Measurements from ENCODE around the gene EPM2AIP1. TPM values are rescaled to one million over a fixed set of nuclear protein-coding genes. Genes with fewer than 3 reads are reported as not detected.

EPM2AIP1 gene
- total RNA-seq, 2 experiments from 2014 or later, result 9.4 to 11.8 TPM

- POLR2A ChIA-PET, result interaction anchor here (1.0 to 1.5 kb wide), 5 partner anchors 16 to 80 kb away, joined by 3 to 9 read pairs (median 4); partner anchors contain the start of gene TRANK1
- intact Hi-C loops (cut with DNase I, micrococcal nuclease), result loop anchor here (2.0 to 10.0 kb wide), 3 partner anchors 47 to 223 kb away; partner anchors contain the start of gene TRANK1 (in 1 of the 2)
- Mint-ChIP-seq H3K27me3 (no peaks in the 10 kb centered on the region), H3K27ac (no peak overlapping the region), H3K4me3 (no peak overlapping the region), H3K36me3 (ENCODE audit: low read depth) (peaks cover 40% of the 10 kb centered on the region), H3K4me1 (peaks cover 47% of the 10 kb centered on the region), H3K9me3 (ENCODE audit: low read depth) (no peaks in the 10 kb centered on the region)
- ATAC-seq (no peak), DNase-seq (peak; percentile 50)
- CTCF ChIA-PET, result interaction anchor here (1.3 to 3.0 kb wide), 4 partner anchors 22 to 1529 kb away, joined by 3 to 16 read pairs (median 4); no protein-coding TSS in a partner anchor
Measured at GRCh38 chr3:36991923-36992805, 767 bp downstream of the EPM2AIP1 start.

DNA sequence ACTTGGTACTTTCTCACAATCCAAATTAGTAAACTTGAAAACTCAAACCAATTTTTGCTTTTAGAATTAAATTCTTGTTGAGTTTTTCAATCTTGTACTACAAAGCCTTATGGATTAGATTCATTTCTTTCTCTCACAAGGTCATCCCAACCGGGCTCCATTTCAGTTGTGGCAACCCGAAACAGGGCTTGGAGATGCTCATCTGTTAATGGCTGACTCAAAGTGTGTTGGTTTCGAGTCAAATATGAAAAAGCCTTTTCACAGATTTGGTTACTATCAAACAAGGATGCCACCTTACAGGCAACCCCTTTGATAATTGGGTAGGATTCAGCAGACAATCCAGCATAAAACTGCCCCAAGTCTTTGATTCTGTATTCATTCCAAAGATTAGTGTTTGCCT is 1.8 kb downstream of the EPM2AIP1 start:
- Mint-ChIP-seq H3K27me3 (no peaks in the 10 kb centered on the region), H3K36me3 (ENCODE audit: low read depth) (peaks cover 41% of the 10 kb centered on the region), H3K9me3 (ENCODE audit: low read depth) (no peaks in the 10 kb centered on the region), H3K4me3 (no peak overlapping the region), H3K27ac (no peak overlapping the region), H3K4me1 (peaks cover 41% of the 10 kb centered on the region)
- intact Hi-C loops (cut with DNase I, micrococcal nuclease), result loop anchor here (5.0 to 10.0 kb wide), 2 partner anchors 84 to 224 kb away; no protein-coding TSS in a partner anchor
- ATAC-seq (no peak), DNase-seq (peak; percentile 61)
- ChIA-PET CTCF (interaction anchor here (1.3 to 3.0 kb wide), 3 partner anchors 21 to 90 kb away, joined by 3 to 16 read pairs (median 4); no protein-coding TSS in a partner anchor), POLR2A (interaction anchor here (1.3 kb wide), 1 partner anchor 21 kb away, joined by 4 read pairs; no protein-coding TSS in a partner anchor)

DNA sequence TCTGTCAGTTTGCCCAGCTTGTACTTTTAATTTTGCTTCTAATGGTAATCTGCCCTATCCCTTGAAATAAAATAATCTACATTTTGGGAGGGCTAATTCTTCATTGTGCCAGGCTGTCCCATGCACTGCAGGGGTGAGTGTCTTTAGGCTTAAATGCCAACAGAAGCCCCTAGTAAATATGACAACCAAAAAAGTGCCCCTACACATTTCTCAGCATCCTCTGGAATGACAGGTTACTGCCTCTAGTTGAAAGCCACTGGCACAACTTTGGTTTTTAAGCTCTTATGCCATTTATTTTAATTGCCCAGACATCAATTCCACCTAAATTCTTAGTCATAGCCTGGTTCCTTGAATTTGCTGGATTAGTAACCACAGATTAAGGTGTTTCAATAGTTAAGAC is 3.4 kb downstream of the EPM2AIP1 start:
- H3K4me1 Mint-ChIP-seq, result peaks cover 41% of the 10 kb centered on the region
- H3K4me3 Mint-ChIP-seq, result no peak overlapping the region
- CTCF ChIA-PET, result interaction anchor here (0.8 to 1.5 kb wide), 6 partner anchors 16 to 194 kb away, joined by 3 to 7 read pairs (median 3); no protein-coding TSS in a partner anchor
- H3K27ac Mint-ChIP-seq, result no peak overlapping the region
- H3K27me3 Mint-ChIP-seq, result no peaks in the 10 kb centered on the region
- H3K36me3 Mint-ChIP-seq (ENCODE audit: low read depth), result peaks cover 50% of the 10 kb centered on the region
- ATAC-seq, result no peak
- POLR2A ChIA-PET, result interaction anchor here (0.6 kb wide), 1 partner anchor 72 kb away, joined by 3 read pairs; no protein-coding TSS in a partner anchor
- H3K9me3 Mint-ChIP-seq (ENCODE audit: low read depth), result no peaks in the 10 kb centered on the region
- intact Hi-C loops (cut with DNase I, micrococcal nuclease), result no loop called here
- DNase-seq, result no peak

DNA sequence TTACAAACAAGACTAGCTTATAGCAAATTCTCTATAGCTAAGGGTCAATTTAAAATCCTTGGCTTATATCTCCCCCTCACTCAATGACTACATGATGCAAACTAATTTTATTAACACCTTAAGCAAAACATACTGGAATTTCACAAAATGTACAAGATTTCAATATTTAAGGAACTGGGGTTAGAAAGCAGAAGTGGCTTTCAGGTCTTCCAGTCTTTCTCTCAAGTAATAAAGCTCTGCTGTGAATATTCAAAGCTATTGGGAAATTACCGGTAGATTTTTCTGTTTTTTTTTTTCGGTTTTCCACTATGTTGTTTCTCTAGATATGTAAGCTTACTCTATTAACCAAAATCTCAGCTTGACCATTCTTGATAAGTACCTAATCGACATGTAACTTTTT is 3.9 kb downstream of the EPM2AIP1 start:
- ChIA-PET CTCF (interaction anchor here (0.6 to 1.5 kb wide), 8 partner anchors 16 to 195 kb away, joined by 3 to 7 read pairs (median 3); no protein-coding TSS in a partner anchor), POLR2A (interaction anchor here (0.6 to 0.7 kb wide), 2 partner anchors 71 to 1465 kb away, joined by 3 read pairs; partner anchors contain the start of gene ACVR2B)
- Mint-ChIP-seq H3K36me3 (ENCODE audit: low read depth) (peaks cover 53% of the 10 kb centered on the region), H3K27me3 (no peaks in the 10 kb centered on the region), H3K4me1 (peaks cover 41% of the 10 kb centered on the region), H3K4me3 (no peak overlapping the region), H3K9me3 (ENCODE audit: low read depth) (no peaks in the 10 kb centered on the region), H3K27ac (no peak overlapping the region)
- no peak for ATAC-seq
- intact Hi-C loops (cut with DNase I, micrococcal nuclease), result no loop called here
- no peak for DNase-seq

GRCh38 chr3:36988356-36988755 is 4.6 kb downstream of the EPM2AIP1 start:
- H3K36me3 Mint-ChIP-seq (ENCODE audit: low read depth), result peaks cover 60% of the 10 kb centered on the region
- H3K9me3 Mint-ChIP-seq (ENCODE audit: low read depth), result no peaks in the 10 kb centered on the region
- no peaks in the 10 kb centered on the region for H3K27me3 Mint-ChIP-seq
- DNase-seq, result no peak
- H3K27ac Mint-ChIP-seq, result peak overlapping the region; percentile 52
- peak overlapping the region; percentile 13 for H3K4me3 Mint-ChIP-seq
- ChIA-PET POLR2A (no interaction called here), CTCF (interaction anchor here (0.6 to 1.5 kb wide), 4 partner anchors 30 to 137 kb away, joined by 3 to 7 read pairs (median 3); no protein-coding TSS in a partner anchor)
- H3K4me1 Mint-ChIP-seq, result peaks cover 41% of the 10 kb centered on the region
- intact Hi-C loops (cut with DNase I, micrococcal nuclease), result no loop called here
- no peak for ATAC-seq

DNA sequence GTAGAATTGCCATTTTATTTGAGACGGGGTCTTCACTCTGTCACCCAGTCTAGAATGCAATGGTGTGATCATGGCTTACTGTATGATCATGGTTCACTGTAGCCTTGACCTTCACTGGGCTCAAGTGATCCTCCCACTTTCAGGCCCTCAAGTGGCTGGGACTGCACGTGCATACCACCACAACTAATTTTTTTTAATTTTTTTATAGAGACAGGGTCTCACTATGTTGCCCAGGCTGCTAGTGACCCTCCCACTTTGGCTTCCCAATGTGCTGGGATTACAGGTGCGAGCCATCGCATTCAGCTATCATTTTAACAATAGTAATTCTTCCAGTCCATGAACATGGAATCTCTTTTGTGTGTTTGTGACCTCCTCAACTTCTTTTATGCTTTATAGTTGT is 11.9 kb downstream of the EPM2AIP1 start:
- CTCF ChIA-PET, result interaction anchor here (1.2 kb wide), 1 partner anchor 11 kb away, joined by 3 read pairs; no protein-coding TSS in a partner anchor
- POLR2A ChIA-PET, result no interaction called here
- peaks cover 46% of the 10 kb centered on the region for H3K36me3 Mint-ChIP-seq (ENCODE audit: low read depth)

DNA sequence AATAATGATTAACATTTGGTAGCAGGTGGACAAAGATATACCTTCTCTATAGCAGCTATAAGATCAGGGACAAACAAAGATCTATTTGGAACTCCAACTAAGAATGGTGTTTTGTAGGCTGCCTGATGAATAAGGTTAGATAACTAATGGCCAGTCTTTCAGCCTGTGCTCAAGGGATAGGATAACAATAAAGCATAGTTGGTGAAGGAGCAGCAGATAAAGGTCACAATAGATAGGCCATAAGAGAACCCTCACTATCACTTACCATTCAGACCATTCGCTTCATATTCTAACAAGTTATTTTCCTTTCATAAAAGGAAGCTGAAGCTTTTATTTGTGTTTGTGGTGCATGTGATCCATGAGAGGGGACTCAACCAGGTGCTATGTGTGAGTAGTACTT is 19.8 kb downstream of the EPM2AIP1 start:
- Mint-ChIP-seq H3K4me1 (peaks cover 18% of the 10 kb centered on the region), H3K27me3 (no peaks in the 10 kb centered on the region), H3K4me3 (no peak overlapping the region), H3K36me3 (ENCODE audit: low read depth) (peaks cover 7% of the 10 kb centered on the region), H3K9me3 (ENCODE audit: low read depth) (no peaks in the 10 kb centered on the region), H3K27ac (no peak overlapping the region)
- ATAC-seq, result no peak
- intact Hi-C loops (cut with DNase I, micrococcal nuclease), result no loop called here
- POLR2A ChIA-PET, result no interaction called here
- CTCF ChIA-PET, result interaction anchor here (0.6 kb wide), 1 partner anchor 16 kb away, joined by 3 read pairs; no protein-coding TSS in a partner anchor
- no peak for DNase-seq

More for the DNA sequence above, 11.9 kb downstream of the EPM2AIP1 start:
- Mint-ChIP-seq H3K27me3 (no peaks in the 10 kb centered on the region), H3K4me1 (no peaks in the 10 kb centered on the region), H3K9me3 (ENCODE audit: low read depth) (peaks cover 13% of the 10 kb centered on the region), H3K27ac (no peak overlapping the region), H3K4me3 (no peak overlapping the region)
- no peak for DNase-seq
- intact Hi-C loops (cut with DNase I, micrococcal nuclease), result no loop called here
- ATAC-seq, result no peak

DNA sequence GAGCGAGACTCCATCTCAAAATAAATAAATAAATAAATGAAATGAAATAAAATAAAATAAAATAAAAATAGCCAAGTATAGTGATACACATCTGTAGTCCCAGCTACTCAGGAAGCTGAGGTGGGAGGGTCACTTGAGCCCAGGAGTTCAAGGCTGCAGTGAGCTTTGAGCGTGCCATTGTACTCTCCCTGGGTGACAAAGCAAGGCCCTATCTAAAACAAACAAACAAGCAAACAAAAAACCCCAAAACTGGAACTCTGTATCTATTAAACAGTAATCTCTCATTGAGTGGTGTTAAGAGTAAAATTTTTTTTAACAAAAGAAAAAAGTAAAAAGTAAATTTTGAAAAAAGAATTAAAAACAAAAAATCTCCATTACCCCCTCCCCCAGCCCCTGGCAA is 20.8 kb downstream of the EPM2AIP1 start:
- H3K27me3 Mint-ChIP-seq, result no peaks in the 10 kb centered on the region
- peaks cover 7% of the 10 kb centered on the region for H3K36me3 Mint-ChIP-seq (ENCODE audit: low read depth)
- H3K4me3 Mint-ChIP-seq, result no peak overlapping the region
- H3K9me3 Mint-ChIP-seq (ENCODE audit: low read depth), result no peaks in the 10 kb centered on the region
- DNase-seq, result no peak
- peaks cover 18% of the 10 kb centered on the region for H3K4me1 Mint-ChIP-seq
- intact Hi-C loops (cut with DNase I, micrococcal nuclease), result no loop called here
- CTCF ChIA-PET, result interaction anchor here (1.6 kb wide), 1 partner anchor 99 kb away, joined by 3 read pairs; no protein-coding TSS in a partner anchor
- H3K27ac Mint-ChIP-seq, result no peak overlapping the region
- no peak for ATAC-seq
- POLR2A ChIA-PET, result no interaction called here

DNA sequence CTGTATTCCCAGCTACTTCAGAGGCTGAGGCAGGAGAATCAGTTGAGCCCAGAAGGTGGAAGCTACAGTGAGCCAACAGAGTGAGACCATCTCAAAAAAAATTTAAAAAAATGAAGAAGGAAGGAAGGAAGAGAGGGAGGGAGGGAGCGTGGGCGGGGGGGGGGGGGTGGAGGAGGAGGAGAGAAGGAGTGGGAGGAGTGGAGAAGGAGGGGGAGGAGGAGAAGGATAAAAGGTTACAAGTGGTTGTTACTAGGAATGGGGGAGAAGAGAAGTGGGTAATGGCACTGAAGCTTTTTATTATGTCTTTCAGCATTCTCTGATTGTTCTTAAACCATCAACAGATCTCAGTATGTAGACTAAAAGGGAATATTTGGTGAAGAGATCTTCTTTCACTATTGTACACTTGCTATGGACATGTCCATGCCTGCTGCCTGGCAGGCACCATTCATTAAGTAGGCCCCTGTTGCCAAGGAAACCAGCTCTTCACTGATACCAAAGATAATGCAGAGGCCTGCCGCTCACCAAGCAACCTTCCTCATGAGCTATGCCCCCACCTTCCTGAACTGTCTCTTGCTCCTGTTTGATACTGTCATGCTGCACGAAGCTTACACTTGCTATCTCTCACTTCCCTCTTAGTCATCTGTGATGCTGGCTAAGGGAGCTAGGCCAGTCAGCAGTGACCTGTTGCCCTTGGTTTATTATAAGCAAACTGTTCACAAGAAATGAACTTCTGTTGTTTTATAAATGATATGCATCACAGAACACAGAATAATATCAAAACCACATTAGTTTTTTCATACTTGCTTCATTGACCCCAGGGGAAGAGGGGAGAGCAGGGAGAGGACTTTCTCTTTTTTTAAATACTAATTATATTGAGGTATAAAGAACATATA is 23.1 kb downstream of the EPM2AIP1 start:
- Mint-ChIP-seq H3K27me3 (no peaks in the 10 kb centered on the region), H3K4me3 (no peak overlapping the region), H3K9me3 (ENCODE audit: low read depth) (no peaks in the 10 kb centered on the region), H3K4me1 (peaks cover 18% of the 10 kb centered on the region), H3K27ac (peak overlapping the region; percentile 18), H3K36me3 (ENCODE audit: low read depth) (peaks cover under 1% of the 10 kb centered on the region)
- ChIA-PET CTCF (interaction anchor here (0.7 to 2.3 kb wide), 5 partner anchors 10 to 101 kb away, joined by 3 to 28 read pairs (median 4); no protein-coding TSS in a partner anchor), POLR2A (interaction anchor here (0.6 to 1.2 kb wide), 3 partner anchors 22 to 59 kb away, joined by 3 to 8 read pairs (median 4); partner anchors contain the start of genes EPM2AIP1 and MLH1)
- ATAC-seq (peak; percentile 100), DNase-seq (peak; percentile 62)
- intact Hi-C loops (cut with DNase I, micrococcal nuclease), result no loop called here

GRCh38 chr3:36969085-36969484 is 23.8 kb downstream of the EPM2AIP1 start:
- H3K4me3 Mint-ChIP-seq, result no peak overlapping the region
- CTCF ChIA-PET, result interaction anchor here (1.0 to 2.3 kb wide), 3 partner anchors 10 to 100 kb away, joined by 3 to 28 read pairs (median 6); no protein-coding TSS in a partner anchor
- intact Hi-C loops (cut with DNase I, micrococcal nuclease), result no loop called here

More at GRCh38 chr3:36969085-36969484, 23.8 kb downstream of the EPM2AIP1 start:
- no peaks in the 10 kb centered on the region for H3K36me3 Mint-ChIP-seq (ENCODE audit: low read depth)
- no peaks in the 10 kb centered on the region for H3K9me3 Mint-ChIP-seq (ENCODE audit: low read depth)
- H3K4me1 Mint-ChIP-seq, result peaks cover 18% of the 10 kb centered on the region
- peak overlapping the region; percentile 52 for H3K27ac Mint-ChIP-seq
- H3K27me3 Mint-ChIP-seq, result no peaks in the 10 kb centered on the region
- ATAC-seq (no peak), DNase-seq (no peak)
- POLR2A ChIA-PET, result no interaction called here
